SIG-M5 treated with dmso at 0.1 percent for 504 hours (cell line): ENCODE measurements around the gene IDS.

Experiments used
- DNase-seq: peaks from one replicate; lab custom pipeline; 2025; ENCODE audit not compliant: unreplicated experiment; lab: John Stamatoyannopoulos, UW

The IDS gene

DNA sequence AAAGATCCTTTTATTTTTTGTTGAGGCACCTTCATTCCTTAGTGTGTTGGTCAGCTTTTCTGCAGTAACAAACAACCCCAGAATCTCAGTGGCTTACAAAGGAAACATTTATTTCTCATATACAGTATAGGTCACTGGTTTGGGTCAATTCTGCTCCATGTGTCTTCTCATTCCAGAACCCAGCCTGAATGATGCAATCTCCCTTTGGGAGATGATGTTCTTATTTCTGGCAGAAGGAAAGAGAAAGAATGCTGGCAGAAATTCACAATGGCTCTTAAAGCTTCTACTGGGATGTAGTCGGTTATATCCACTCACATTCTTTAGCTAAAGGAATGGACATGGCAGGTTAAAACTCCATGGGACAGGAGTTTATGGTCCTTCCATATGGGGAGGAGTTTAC, 42.3 kb downstream of the IDS start:
- no peak for DNase-seq

DNA sequence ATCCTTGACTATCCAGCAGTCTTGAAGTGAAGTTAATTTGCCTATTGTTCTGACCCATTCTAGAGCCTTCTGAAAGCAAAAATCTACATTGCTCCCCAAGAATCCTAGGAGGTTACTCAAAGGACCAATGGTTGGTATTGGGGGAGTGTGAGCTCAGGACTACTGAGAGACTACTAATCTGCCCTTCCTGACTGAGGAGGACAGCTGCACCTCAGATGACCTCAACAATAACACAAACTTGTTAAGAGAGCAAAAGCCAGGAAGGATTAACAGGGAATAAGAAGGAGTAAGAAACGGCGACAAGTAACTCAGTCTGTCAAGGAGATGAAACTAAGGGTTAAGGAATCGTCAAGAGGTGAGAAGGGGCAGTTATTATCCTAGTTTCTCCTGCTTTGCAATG, 43.4 kb downstream of the IDS start:
- DNase-seq: no peak

DNA sequence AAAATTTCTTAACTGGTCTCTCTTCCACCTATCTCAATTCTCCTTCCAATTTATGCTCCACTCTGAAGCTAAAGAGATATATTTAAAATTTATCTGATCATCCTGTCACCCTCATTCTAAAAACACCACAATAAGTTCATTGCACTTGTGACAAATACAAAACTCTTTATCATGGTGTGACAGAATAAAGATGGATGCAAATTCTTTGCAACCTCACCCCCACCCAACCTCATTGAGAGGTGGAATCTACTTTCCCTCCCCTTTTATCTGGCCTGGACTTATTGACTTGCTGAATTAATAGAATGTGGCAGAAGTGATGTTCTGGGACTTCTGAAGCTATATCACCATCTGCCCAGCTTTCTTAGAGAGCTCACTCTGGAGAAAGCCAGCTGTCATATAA, 46.5 kb downstream of the IDS start:
- no peak for DNase-seq

DNA sequence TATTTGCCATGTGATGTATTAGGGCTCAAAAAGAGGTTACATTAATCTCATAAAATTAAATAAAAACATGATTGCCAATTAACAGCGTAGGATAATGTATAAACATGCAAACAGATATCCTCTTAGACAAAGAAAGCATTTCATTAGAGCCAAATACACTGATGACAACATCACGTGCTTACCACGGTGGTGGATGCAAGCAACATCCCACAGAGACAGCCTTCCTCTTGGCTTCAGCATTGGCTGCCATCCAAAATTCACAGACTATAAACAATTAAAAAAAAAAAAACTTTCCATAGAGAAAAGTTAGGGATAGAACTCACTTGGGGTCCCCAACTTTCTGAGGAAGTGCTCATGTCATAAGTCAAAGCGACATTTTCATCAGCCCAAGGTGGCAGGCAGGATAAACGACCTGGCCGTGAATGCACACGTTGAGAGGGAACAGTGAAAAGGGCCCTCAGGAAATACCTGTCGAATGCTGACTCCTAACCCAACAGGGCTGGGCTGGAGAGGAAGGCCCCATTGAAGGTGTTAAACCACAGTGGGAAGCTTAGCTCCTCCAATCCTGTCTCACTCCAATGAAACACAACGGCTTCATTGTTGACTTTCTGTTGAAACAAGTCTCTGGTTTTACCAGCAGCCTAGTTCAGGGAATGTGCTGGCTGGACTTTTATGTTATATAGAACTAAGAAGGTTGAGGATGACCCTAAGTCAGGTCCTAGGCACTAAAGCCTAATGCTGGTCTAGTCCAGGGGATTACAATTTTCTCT, 48.4 kb downstream of the IDS start:
- DNase-seq: no peak

DNA sequence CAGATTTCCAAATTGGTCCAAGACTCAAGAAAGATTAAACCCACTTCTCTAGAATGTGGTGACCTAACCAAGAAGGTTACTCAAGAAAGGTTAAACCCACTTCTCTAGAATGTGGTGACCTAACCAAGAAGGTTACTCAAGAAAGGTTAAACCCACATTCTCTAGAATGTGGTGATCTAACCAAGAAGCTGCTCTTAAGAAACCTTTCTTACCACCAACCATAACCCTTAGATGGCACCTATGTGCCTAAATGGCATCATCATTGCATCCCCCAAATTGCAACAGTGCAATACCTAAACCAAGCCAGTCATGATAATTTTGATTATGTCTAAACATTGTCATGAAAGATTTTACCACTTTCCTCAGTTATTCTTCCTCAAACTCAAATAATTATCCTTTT, 49.2 kb downstream of the IDS start:
- DNase-seq: no peak

DNA sequence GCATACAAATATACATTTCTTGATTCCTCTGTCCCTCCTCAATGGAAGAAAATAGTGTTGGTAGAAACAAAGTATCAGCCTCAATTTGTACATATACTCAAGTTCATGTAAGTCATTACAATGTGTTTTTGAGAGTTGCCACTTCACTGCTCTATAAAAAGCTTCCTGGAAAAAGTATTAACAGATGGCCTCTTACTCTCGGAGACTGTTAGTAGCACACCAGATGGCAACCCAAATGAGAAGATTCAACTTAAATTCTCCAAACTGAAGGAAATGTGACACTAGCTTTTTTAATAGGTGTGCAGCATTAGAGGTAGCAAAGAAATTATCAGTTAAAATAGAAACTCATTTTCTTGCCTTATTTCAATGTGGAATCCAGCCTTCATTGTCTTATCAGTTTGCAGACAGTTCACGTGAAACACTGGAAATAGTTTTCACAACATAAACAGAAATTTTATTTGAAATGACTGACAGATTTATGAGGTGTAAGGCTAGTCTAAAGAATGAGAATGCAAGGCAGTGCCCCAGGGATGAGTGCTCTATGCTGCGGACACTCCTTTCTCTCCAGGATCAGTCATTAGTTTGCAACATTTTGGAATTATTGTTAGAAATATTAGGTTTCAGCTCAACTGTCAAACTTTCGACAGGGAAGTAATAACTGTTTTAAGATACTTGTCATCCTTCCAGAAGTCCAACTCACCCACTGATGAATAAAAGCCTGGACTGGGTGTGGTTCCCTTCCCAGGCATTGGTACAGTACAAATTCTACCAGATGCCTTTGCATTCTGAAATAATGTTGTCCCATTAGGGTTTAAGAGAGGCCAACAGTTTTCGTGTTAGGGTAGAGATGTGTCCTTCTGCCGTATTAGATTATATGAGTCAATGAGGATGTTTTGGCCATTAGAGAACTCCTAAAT, 50.9 kb downstream of the IDS start:
- DNase-seq: no peak

DNA sequence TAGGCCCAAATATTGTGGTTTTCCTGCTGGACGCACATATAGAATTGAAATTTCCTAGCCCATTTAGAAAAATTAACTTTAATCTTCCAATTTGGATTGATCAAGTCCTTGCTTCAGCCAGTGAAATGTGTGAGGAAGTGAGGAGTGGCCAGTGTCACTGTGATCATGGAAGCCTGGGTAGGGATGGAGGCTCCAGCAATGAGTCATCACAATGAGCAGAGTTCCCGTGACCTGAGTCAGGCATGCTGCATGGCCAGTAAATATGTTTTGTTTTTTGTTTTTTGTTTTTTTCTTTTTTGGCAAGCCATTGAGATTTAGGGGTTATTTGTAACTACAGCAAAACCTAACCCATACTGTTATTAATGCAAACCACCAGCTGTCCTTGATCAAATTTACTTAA, 52.1 kb downstream of the IDS start:
- no peak for DNase-seq

DNA sequence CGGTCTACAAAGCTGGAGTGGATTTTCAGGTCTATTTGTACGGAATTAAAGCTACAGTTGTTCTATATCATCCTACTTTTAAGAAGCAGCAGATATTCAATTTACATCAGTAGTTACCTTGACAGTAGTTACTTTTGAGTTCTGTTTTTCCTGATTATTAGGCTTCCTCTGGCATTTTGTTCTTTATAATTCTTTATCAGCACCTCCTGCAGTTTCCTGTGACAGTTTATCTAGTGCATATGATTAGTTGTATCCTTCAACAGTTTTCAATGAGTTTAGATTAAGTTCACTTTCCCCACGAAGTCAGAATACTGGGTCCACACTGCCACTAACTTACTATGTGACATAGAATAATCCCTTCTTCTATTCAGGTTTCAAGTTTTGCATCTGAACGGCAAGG, 71.7 kb downstream of the IDS start:
- no peak for DNase-seq

DNA sequence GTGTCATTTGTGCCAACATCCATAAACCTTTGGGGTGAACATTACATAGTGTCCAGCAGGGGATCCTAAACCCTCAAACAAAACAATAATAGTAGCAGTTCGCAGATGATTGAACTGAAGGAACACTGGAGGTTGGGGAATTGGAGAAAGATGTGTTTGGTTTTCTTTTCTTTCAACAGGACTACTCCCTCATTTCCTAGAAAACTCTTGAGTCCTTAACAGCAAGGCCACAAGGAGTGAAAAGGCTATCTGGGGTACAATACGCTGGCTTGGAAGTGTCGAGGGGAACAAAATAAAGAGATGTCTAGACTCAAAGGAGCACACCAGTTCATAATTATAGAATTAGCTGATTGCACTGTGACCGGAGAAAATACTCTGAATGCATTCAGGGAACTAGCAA, 72.1 kb downstream of the IDS start:
- no peak for DNase-seq
